SK-N-SH (cell line): ENCODE results near the gene FKBP7. TPM values are rescaled to one million over a fixed set of nuclear protein-coding genes. Genes with fewer than 3 reads are reported as not detected.

ENCODE experiments used
- CTCF ChIA-PET: fragments of 300-600, 350-600 bp; formaldehyde crosslinking; extraction: SDS; loops from one replicate; lab custom pipeline; 2021; lab: Yijun Ruan, JAX
- POLR2A ChIA-PET: fragments of 350-600 bp; sonication (Branson Sonifier 250); formaldehyde crosslinking; extraction: SDS; loops from one replicate; lab custom pipeline; 2020; ENCODE audit warnings: antibody characterized with exemption, inconsistent platforms; lab: Yijun Ruan, JAX
- DNase-seq: peaks from one replicate; pipeline ENCODE4 v3.0.0; 2012
- H2AFZ ChIP-seq: fragments of 200-600 bp; sonication (generic); 2 replicates; pipeline ENCODE4 v1.8.1; 2016; ENCODE audit warnings: antibody characterized with exemption, mild to moderate bottlenecking, low read depth
- H3F3A ChIP-seq: fragments of 200-600 bp; sonication (generic); replicated peaks from 2 replicates; pipeline ENCODE3; 2016; ENCODE audit warnings: antibody characterized with exemption, mild to moderate bottlenecking; ENCODE audit not compliant: insufficient read depth
- H3K27ac ChIP-seq, 2 experiments: fragments of 200-500 bp in 1 of 2; fragments of 200-600 bp in 1 of 2; sonication (Bioruptor generic) in 1 of 2; sonication (generic), shearing (Covaris generic) in 1 of 2; 2 replicates each; pipeline versions ENCODE4 v1.5.1 to v1.6.1; 2014 to 2016; ENCODE audit warnings: low read depth in 2 of 2, inconsistent platforms in 1 of 2, low read length in 1 of 2, mild to moderate bottlenecking in 1 of 2, mixed read lengths in 1 of 2
- H3K27me3 ChIP-seq: fragments of 200-600 bp; sonication (generic), shearing (Covaris generic); 2 replicates; pipeline ENCODE4 v1.6.1; 2016; ENCODE audit warnings: mixed run types; ENCODE audit not compliant: insufficient read depth
- H3K36me3 ChIP-seq, 2 experiments: fragments of 200-500 bp in 1 of 2; fragments of 200-600 bp in 1 of 2; sonication (Bioruptor generic) in 1 of 2; sonication (generic) in 1 of 2; replicated peaks in 1 of 2; 2 replicates each; pipeline versions ENCODE3 to v1.5.1; 2014 to 2016; ENCODE audit warnings: low read length in 1 of 2, mild to moderate bottlenecking in 1 of 2; ENCODE audit not compliant: insufficient read depth in 2 of 2, control insufficient read depth in 1 of 2
- H3K4me1 ChIP-seq, 2 experiments: fragments of 200-500 bp in 1 of 2; fragments of 200-600 bp in 1 of 2; sonication (Bioruptor generic) in 1 of 2; sonication (generic), shearing (Covaris generic) in 1 of 2; 2 replicates each; pipeline versions ENCODE4 v1.5.1 to v1.6.1; 2014 to 2016; ENCODE audit warnings: low read depth in 1 of 2, low read length in 1 of 2, mixed run types in 1 of 2; ENCODE audit not compliant: insufficient read depth in 2 of 2, control insufficient read depth in 1 of 2
- H3K4me2 ChIP-seq: fragments of 200-600 bp; sonication (generic), shearing (Covaris generic); 2 replicates; pipeline ENCODE4 v1.6.1; 2017; ENCODE audit warnings: mixed run types
- H3K4me3 ChIP-seq, 2 experiments: fragments of 200-500 bp in 1 of 2; fragments of 200-600 bp in 1 of 2; sonication (Bioruptor generic) in 1 of 2; sonication (generic), shearing (Covaris generic) in 1 of 2; 2 replicates each; pipeline versions ENCODE4 v1.5.1 to v1.8.1; 2014 to 2016; ENCODE audit warnings: low read depth in 2 of 2, inconsistent platforms in 1 of 2, low read length in 1 of 2, mild to moderate bottlenecking in 1 of 2, mixed read lengths in 1 of 2, moderate library complexity in 1 of 2
- H3K79me2 ChIP-seq: fragments of 200-600 bp; sonication (generic); 2 replicates; pipeline ENCODE4 v1.8.1; 2017; ENCODE audit warnings: mild to moderate bottlenecking; ENCODE audit not compliant: insufficient read depth
- H3K9ac ChIP-seq: fragments of 200-600 bp; sonication (generic); 2 replicates; pipeline ENCODE4 v1.6.1; 2017; ENCODE audit warnings: mixed run types
- H3K9me2 ChIP-seq: fragments of 200-600 bp; sonication (generic); 2 replicates; pipeline ENCODE4 v1.6.1; 2017; ENCODE audit warnings: mixed run types
- H3K9me3 ChIP-seq: fragments of 200-600 bp; sonication (generic); 2 replicates; pipeline ENCODE4 v1.6.1; 2017; ENCODE audit warnings: mixed run types, mild to moderate bottlenecking, moderate library complexity
- H4K20me1 ChIP-seq: fragments of 200-600 bp; sonication (generic); 2 replicates; pipeline ENCODE4 v1.6.1; 2017; ENCODE audit warnings: mild to moderate bottlenecking, mixed run types; ENCODE audit not compliant: insufficient read depth
- CHD2 ChIP-seq: fragments of 150-350 bp; IDR thresholded peaks from 2 replicates; pipeline ENCODE4 v1.6.1; 2018; ENCODE audit warnings: low read length; ENCODE audit not compliant: partially characterized antibody
- EP300 ChIP-seq, 2 experiments: IDR thresholded peaks; 2 replicates each; pipeline versions ENCODE4 v1.4.0 to v1.6.1; 2012; ENCODE audit warnings: borderline replicate concordance in 1 of 2, low read depth in 1 of 2, low read length in 1 of 2
- EZH2phosphoT487 ChIP-seq: fragments of 200-600 bp; sonication (generic); IDR thresholded peaks from 2 replicates; pipeline ENCODE4 v1.6.1; 2017; ENCODE audit warnings: low read depth, mixed run types, mild to moderate bottlenecking, antibody characterized with exemption, moderate library complexity, borderline replicate concordance
- FOXJ3 ChIP-seq: sonication (generic); formaldehyde crosslinking; IDR thresholded peaks from 2 replicates; pipeline ENCODE4 v1.5.1; 2020; ENCODE audit warnings: mild to moderate bottlenecking, missing genetic modification reagents
- GABPA ChIP-seq: IDR thresholded peaks from 2 replicates; pipeline ENCODE4 v1.4.0; 2012; ENCODE audit warnings: low read depth, mild to moderate bottlenecking
- MEF2A ChIP-seq: IDR thresholded peaks from 2 replicates; pipeline ENCODE4 v1.4.0; 2012; ENCODE audit warnings: low read depth, borderline replicate concordance
- NFIC ChIP-seq: IDR thresholded peaks from 2 replicates; pipeline ENCODE4 v1.4.0; 2012; ENCODE audit warnings: borderline replicate concordance
- NRF1 ChIP-seq: IDR thresholded peaks from 2 replicates; pipeline ENCODE4 v1.6.1; 2012; ENCODE audit warnings: low read depth, mild to moderate bottlenecking, low read length
- POLR2AphosphoS5 ChIP-seq: IDR thresholded peaks from 2 replicates; pipeline ENCODE4 v1.6.1; 2012; ENCODE audit warnings: low read depth, low read length
- RCOR1 ChIP-seq: fragments of 150-350 bp; IDR thresholded peaks from 2 replicates; pipeline ENCODE4 v1.6.1; 2017; ENCODE audit warnings: antibody characterized with exemption, low read length
- RFX5 ChIP-seq: IDR thresholded peaks from 2 replicates; pipeline ENCODE4 v1.6.1; 2012; ENCODE audit warnings: mild to moderate bottlenecking, improper control_type of control experiment, low read length
- TAF1 ChIP-seq: IDR thresholded peaks from 2 replicates; pipeline ENCODE4 v1.6.1; 2012; ENCODE audit warnings: low read depth, mild to moderate bottlenecking, low read length, moderate library complexity, borderline replicate concordance
- TEAD4 ChIP-seq: IDR thresholded peaks from 2 replicates; pipeline ENCODE4 v1.4.0; 2012; ENCODE audit warnings: mild to moderate bottlenecking, borderline replicate concordance; ENCODE audit not compliant: insufficient read depth
- YY1 ChIP-seq: IDR thresholded peaks from 2 replicates; pipeline ENCODE4 v1.4.0; 2012; ENCODE audit warnings: low read depth, mild to moderate bottlenecking
- WGBS: methylation state at CpG from one replicate; pipeline ENCODE4 v1.1.6; 2017; ENCODE audit warnings: low lambda C conversion rate; 5-methylcytosine and 5-hydroxymethylcytosine counted together
- polyA plus RNA-seq, 3 experiments: library from polyadenylated mRNA; depleted of rRNA; stranded (reverse); fragments of >200 nt; gene quantifications; 2 replicates each; pipeline ENCODE4 v1.2.3, GENCODE V29; 2012
- TF ChIP-seq, protein P1 (sequence below): IDR thresholded peaks from 2 replicates; pipeline ENCODE4; 2012
- TF ChIP-seq, protein P2 (sequence below): IDR thresholded peaks from 2 replicates; pipeline ENCODE4 v1.4.0; 2012; ENCODE audit warnings: low read depth
- TF ChIP-seq, protein P3 (sequence below): IDR thresholded peaks from 2 replicates; pipeline ENCODE4 v1.4.0; 2012; ENCODE audit warnings: low read depth, borderline replicate concordance

The FKBP7 gene
- polyA plus RNA-seq, 1 of the 3 experiments (the other 2 are of a cell fraction) = 35.6 TPM

DNA sequence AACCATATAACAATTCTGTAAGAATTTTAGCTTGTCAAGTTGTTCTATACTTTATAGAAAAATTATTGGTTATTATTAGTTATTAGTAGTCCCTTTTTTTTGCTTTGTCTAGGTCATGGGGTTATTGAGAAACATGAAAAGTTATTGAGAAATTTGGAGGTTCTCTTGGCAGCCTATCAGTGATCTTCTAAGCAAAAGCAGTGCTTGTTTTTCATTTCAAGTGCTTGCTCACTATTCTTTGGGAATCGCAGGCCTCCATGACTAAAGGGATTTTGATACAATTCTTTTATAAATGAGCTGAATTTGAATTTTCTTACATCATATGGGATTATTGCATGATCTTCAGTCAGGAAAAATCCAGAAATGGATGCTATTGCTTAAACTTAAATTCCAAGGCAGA is 27.7 kb upstream of the FKBP7 start:
- Histone ChIP-seq H3K4me2 (no peak overlapping the region), H3K9me3 (no peaks in the 10 kb centered on the region), H3K4me3 (no peak overlapping the region), H3F3A (peaks cover 18% of the 10 kb centered on the region), H2AFZ (no peak overlapping the region), H3K79me2 (peaks cover 7% of the 10 kb centered on the region), H3K4me1 (no peaks in the 10 kb centered on the region), H3K9ac (no peak overlapping the region), H4K20me1 (no peaks in the 10 kb centered on the region), H3K36me3 (peaks cover 66 to 70% of the 10 kb centered on the region in 2 experiments)
- WGBS = 97% methylated on average over 1 of the region's 1 CpG
- no peak for DNase-seq
- CTCF ChIA-PET = interaction anchor here (1.6 kb wide), 1 partner anchor 16 kb away, joined by 7 read pairs; no protein-coding TSS in a partner anchor
- no peak for TF ChIP-seq POLR2AphosphoS5
- no peak for TF ChIP-seq EP300 (IDR thresholded peaks at IDR 0.05; ENCODE audit: borderline replicate concordance in 1 of 2, low read depth in 1 of 2, low read length in 1 of 2)
- TF ChIP-seq NRF1 = no peak
- TF ChIP-seq RFX5 = no peak
- TF ChIP-seq, protein P1, sequence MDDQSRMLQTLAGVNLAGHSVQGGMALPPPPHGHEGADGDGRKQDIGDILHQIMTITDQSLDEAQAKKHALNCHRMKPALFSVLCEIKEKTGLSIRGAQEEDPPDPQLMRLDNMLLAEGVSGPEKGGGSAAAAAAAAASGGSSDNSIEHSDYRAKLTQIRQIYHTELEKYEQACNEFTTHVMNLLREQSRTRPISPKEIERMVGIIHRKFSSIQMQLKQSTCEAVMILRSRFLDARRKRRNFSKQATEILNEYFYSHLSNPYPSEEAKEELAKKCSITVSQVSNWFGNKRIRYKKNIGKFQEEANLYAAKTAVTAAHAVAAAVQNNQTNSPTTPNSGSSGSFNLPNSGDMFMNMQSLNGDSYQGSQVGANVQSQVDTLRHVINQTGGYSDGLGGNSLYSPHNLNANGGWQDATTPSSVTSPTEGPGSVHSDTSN = no peak
- TF ChIP-seq, protein P2, sequence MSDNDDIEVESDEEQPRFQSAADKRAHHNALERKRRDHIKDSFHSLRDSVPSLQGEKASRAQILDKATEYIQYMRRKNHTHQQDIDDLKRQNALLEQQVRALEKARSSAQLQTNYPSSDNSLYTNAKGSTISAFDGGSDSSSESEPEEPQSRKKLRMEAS = no peak
- TF ChIP-seq, all 33 proteins: peak for 0
- Histone ChIP-seq H3K27ac (no peak overlapping the region), H3K9me2 (no peaks in the 10 kb centered on the region), H3K27me3 (no peaks in the 10 kb centered on the region)
- POLR2A ChIA-PET = no interaction called here

DNA sequence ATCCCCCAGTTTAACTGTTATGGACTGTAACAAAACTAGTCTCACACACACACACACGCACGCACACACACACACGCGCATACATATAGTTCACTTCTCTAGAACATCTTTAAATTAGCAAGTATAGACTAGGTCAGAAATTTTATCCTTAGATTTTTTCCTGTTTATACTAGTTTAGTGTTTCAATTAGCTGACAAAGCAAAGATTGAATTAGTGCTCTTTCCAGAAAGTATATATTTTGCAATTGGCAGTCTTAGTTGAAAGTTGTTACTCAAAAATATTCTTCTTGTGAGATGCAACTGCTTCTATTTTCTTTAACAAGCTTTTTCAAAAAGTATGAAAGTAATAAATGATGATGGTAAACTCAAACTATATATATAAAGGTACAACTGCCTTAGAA is 24.4 kb upstream of the FKBP7 start:
- Histone ChIP-seq H3K27me3 (no peaks in the 10 kb centered on the region), H3K9ac (no peak overlapping the region), H3K9me3 (no peaks in the 10 kb centered on the region), H3K36me3 (peaks cover 86 to 93% of the 10 kb centered on the region in 2 experiments), H3K27ac (no peak overlapping the region), H4K20me1 (no peaks in the 10 kb centered on the region), H3K79me2 (0 out of 2 replicates have a peak, but pooled peaks cover 3% of the 10 kb centered on the region), H3K4me3 (no peak overlapping the region), H3K4me2 (no peak overlapping the region), H2AFZ (no peak overlapping the region), H3K4me1 (no peaks in the 10 kb centered on the region; a peak in 1 of 4 replicates), H3F3A (peaks cover 21% of the 10 kb centered on the region), H3K9me2 (no peaks in the 10 kb centered on the region)
- 96% methylated on average over 4 of the region's 4 CpGs for WGBS
- ChIA-PET POLR2A (no interaction called here), CTCF (no interaction called here)
- no peak for DNase-seq
- TF ChIP-seq GABPA (no peak), EP300 (IDR thresholded peaks at IDR 0.05; ENCODE audit: borderline replicate concordance in 1 of 2, low read depth in 1 of 2, low read length in 1 of 2) (no peak), YY1 (no peak), TAF1 (no peak), CHD2 (no peak), TEAD4 (no peak), POLR2AphosphoS5 (no peak), RFX5 (no peak), EZH2phosphoT487 (no peak), RCOR1 (no peak), NFIC (no peak), FOXJ3 (no peak), MEF2A (no peak)
- TF ChIP-seq, protein P1 = no peak
- TF ChIP-seq, protein P3, sequence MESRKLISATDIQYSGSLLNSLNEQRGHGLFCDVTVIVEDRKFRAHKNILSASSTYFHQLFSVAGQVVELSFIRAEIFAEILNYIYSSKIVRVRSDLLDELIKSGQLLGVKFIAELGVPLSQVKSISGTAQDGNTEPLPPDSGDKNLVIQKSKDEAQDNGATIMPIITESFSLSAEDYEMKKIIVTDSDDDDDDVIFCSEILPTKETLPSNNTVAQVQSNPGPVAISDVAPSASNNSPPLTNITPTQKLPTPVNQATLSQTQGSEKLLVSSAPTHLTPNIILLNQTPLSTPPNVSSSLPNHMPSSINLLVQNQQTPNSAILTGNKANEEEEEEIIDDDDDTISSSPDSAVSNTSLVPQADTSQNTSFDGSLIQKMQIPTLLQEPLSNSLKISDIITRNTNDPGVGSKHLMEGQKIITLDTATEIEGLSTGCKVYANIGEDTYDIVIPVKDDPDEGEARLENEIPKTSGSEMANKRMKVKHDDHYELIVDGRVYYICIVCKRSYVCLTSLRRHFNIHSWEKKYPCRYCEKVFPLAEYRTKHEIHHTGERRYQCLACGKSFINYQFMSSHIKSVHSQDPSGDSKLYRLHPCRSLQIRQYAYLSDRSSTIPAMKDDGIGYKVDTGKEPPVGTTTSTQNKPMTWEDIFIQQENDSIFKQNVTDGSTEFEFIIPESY = no peak
